Ovary (tissue), 3 donors: Measurements from ENCODE around the gene BRPF3.

ENCODE experiments used
- CTCF ChIP-seq, 3 donors: fragments of 450-650 bp in 2 of 3; fragments of 200-600 bp in 1 of 3; IDR thresholded peaks; one replicate each; pipeline versions ENCODE4 v1.5.1 to v1.8.0; 2016 to 2022; ENCODE audit warnings: antibody characterized with exemption in 3 of 3, mild to moderate bottlenecking in 1 of 3
- EP300 ChIP-seq: sonication (generic); formaldehyde crosslinking; IDR thresholded peaks from one replicate; pipeline ENCODE4 v1.6.1; 2017; ENCODE audit warnings: antibody characterized with exemption
- donor health status: DM: no; HTN: no; CAD: no.

- TF ChIP-seq EP300 (no peak), CTCF (IDR thresholded peaks at IDR 0.05) (no peak)
Observed at GRCh38 chr6:36267731-36268477, 71.4 kb downstream of the BRPF3 start.
